ENCODE data around the gene ARNT2. TPM values are rescaled to one million over a fixed set of nuclear protein-coding genes. Genes with fewer than 3 reads are reported as not detected.

Gene ARNT2
- total RNA-seq, 1 donor from 2014 or later: not detected

GRCh38 chr15:80588801-80589200 lies 184.6 kb downstream of the ARNT2 start:
- H3K36me3 Mint-ChIP-seq (ENCODE audit: low read depth): no peaks in the 10 kb centered on the region
- no peak for DNase-seq (ENCODE audit: low spot score)
- H3K27me3 Mint-ChIP-seq (ENCODE audit: low read depth): peaks cover 1% of the 10 kb centered on the region
- no peaks in the 10 kb centered on the region for H3K9me3 Mint-ChIP-seq
- peaks cover 3% of the 10 kb centered on the region for H3K4me1 Mint-ChIP-seq (ENCODE audit: low read depth)
- no peak overlapping the region for H3K27ac Mint-ChIP-seq
- intact Hi-C loops (cut with micrococcal nuclease): no loop called here
- no peak overlapping the region for H3K4me3 Mint-ChIP-seq (ENCODE audit: low read depth)

GRCh38 chr15:80590761-80591355 lies 186.7 kb downstream of the ARNT2 start:
- intact Hi-C loops (cut with micrococcal nuclease): no loop called here
- no peak for DNase-seq (ENCODE audit: low spot score)
- Mint-ChIP-seq H3K36me3 (ENCODE audit: low read depth) (no peaks in the 10 kb centered on the region), H3K9me3 (no peaks in the 10 kb centered on the region), H3K27me3 (ENCODE audit: low read depth) (no peaks in the 10 kb centered on the region), H3K27ac (no peak overlapping the region), H3K4me1 (ENCODE audit: low read depth) (peaks cover 3% of the 10 kb centered on the region), H3K4me3 (ENCODE audit: low read depth) (no peak overlapping the region)

- Mint-ChIP-seq H3K9me3 (no peaks in the 10 kb centered on the region), H3K4me1 (ENCODE audit: low read depth) (peaks cover 3% of the 10 kb centered on the region), H3K27me3 (ENCODE audit: low read depth) (no peaks in the 10 kb centered on the region), H3K4me3 (ENCODE audit: low read depth) (no peak overlapping the region), H3K27ac (no peak overlapping the region), H3K36me3 (ENCODE audit: low read depth) (no peaks in the 10 kb centered on the region)
- intact Hi-C loops (cut with micrococcal nuclease): no loop called here
- no peak for DNase-seq (ENCODE audit: low spot score)
These were observed 187.3 kb downstream of the ARNT2 start for GRCh38 chr15:80591471-80591870.

DNA sequence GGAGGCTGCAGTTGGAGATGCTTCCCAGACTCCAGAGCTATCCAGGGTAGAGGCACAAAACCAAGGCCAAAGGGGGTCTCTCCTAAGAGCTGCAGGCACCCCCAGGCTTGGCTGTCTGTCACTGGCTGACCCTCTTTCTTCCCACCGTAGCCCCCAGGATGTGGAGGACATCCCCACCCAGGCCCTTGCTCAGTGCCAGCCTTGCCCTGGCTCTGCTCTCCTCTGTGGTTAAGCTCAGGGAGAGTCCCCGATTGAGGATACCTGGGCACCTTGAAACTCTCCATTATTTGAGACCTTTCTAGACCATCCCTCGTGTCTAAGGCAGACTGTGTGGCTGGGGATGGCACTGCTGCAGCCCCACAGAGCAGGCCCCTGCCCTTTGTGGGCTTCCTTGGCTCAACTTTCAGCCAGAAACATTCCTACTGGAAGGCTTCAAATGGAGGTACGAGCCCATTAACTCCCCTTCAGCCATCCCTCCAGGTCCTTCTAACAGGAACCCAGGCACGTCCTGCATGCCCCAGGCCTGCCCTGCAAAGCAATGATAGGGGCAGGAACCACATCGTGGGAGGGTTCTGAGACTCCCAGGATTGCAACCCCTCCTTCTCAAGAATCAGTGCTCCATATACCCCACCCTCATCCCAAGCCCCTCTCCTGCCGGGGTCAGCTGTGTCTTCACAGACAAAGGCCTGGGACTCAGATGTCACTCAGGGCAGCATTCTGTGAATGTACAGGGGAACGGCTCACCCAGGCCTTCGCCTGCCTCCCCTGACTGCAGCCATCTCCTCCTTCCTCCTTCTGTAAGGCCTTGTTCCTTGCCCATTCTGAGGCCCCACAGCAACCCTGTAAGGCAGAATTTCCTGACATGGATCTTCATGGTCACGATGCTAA lies 188.0 kb downstream of the ARNT2 start:
- no peaks in the 10 kb centered on the region for H3K27me3 Mint-ChIP-seq (ENCODE audit: low read depth)
- no peaks in the 10 kb centered on the region for H3K9me3 Mint-ChIP-seq
- no peak overlapping the region for H3K27ac Mint-ChIP-seq
- intact Hi-C loops (cut with micrococcal nuclease): no loop called here
- DNase-seq (ENCODE audit: low spot score): no peak
- peaks cover 3% of the 10 kb centered on the region for H3K4me1 Mint-ChIP-seq (ENCODE audit: low read depth)
- no peak overlapping the region for H3K4me3 Mint-ChIP-seq (ENCODE audit: low read depth)
- H3K36me3 Mint-ChIP-seq (ENCODE audit: low read depth): no peaks in the 10 kb centered on the region

GRCh38 chr15:80593486-80594030 lies 189.4 kb downstream of the ARNT2 start:
- intact Hi-C loops (cut with micrococcal nuclease): no loop called here

GRCh38 chr15:80594091-80594889 lies 190.1 kb downstream of the ARNT2 start:
- Mint-ChIP-seq H3K27me3 (ENCODE audit: low read depth) (no peaks in the 10 kb centered on the region), H3K27ac (no peak overlapping the region), H3K9me3 (no peaks in the 10 kb centered on the region), H3K4me1 (ENCODE audit: low read depth) (no peaks in the 10 kb centered on the region), H3K4me3 (ENCODE audit: low read depth) (no peak overlapping the region), H3K36me3 (ENCODE audit: low read depth) (no peaks in the 10 kb centered on the region)
- intact Hi-C loops (cut with micrococcal nuclease): no loop called here
- no peak for DNase-seq (ENCODE audit: low spot score)

More at GRCh38 chr15:80593486-80594030, 189.4 kb downstream of the ARNT2 start:
- H3K27me3 Mint-ChIP-seq (ENCODE audit: low read depth): no peaks in the 10 kb centered on the region
- no peaks in the 10 kb centered on the region for H3K9me3 Mint-ChIP-seq
- H3K4me3 Mint-ChIP-seq (ENCODE audit: low read depth): no peak overlapping the region
- no peaks in the 10 kb centered on the region for H3K36me3 Mint-ChIP-seq (ENCODE audit: low read depth)
- no peak overlapping the region for H3K27ac Mint-ChIP-seq
- peaks cover 3% of the 10 kb centered on the region for H3K4me1 Mint-ChIP-seq (ENCODE audit: low read depth)
- no peak for DNase-seq (ENCODE audit: low spot score)

- Mint-ChIP-seq H3K27me3 (ENCODE audit: low read depth) (peaks cover 2% of the 10 kb centered on the region), H3K4me1 (ENCODE audit: low read depth) (no peaks in the 10 kb centered on the region), H3K4me3 (ENCODE audit: low read depth) (no peak overlapping the region), H3K27ac (no peak overlapping the region), H3K9me3 (no peaks in the 10 kb centered on the region), H3K36me3 (ENCODE audit: low read depth) (no peaks in the 10 kb centered on the region)
- no peak for DNase-seq (ENCODE audit: low spot score)
- intact Hi-C loops (cut with micrococcal nuclease): no loop called here
These were observed 191.2 kb downstream of the ARNT2 start for GRCh38 chr15:80595396-80595795.

- H3K27ac Mint-ChIP-seq: no peak overlapping the region
- no peaks in the 10 kb centered on the region for H3K36me3 Mint-ChIP-seq (ENCODE audit: low read depth)
- DNase-seq (ENCODE audit: low spot score): no peak
- H3K4me1 Mint-ChIP-seq (ENCODE audit: low read depth): no peaks in the 10 kb centered on the region
- peaks cover 6% of the 10 kb centered on the region for H3K27me3 Mint-ChIP-seq (ENCODE audit: low read depth)
- intact Hi-C loops (cut with micrococcal nuclease): no loop called here
- no peaks in the 10 kb centered on the region for H3K9me3 Mint-ChIP-seq
- no peak overlapping the region for H3K4me3 Mint-ChIP-seq (ENCODE audit: low read depth)
These were observed 192.4 kb downstream of the ARNT2 start for GRCh38 chr15:80596521-80596976.

DNA sequence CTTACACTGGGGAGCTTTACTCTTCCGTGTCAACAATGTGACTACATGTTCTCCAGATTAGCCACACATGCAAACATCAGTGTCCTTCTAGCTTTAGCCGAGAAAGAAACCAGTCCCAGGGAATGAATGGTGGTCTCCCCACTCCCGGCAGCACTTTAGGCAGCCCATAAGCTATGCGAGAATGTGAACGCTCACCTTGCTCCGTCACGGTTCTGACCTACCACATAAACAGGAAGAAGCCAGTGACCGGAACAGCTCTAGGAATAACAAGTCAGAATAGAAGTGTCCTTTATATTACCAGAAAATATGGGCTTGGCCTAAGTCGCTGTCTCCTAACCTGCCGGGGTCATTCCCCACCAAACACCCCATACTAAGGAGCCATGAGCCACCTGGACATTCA lies 192.9 kb downstream of the ARNT2 start:
- Mint-ChIP-seq H3K36me3 (ENCODE audit: low read depth) (no peaks in the 10 kb centered on the region), H3K4me1 (ENCODE audit: low read depth) (no peaks in the 10 kb centered on the region), H3K27me3 (ENCODE audit: low read depth) (peaks cover 6% of the 10 kb centered on the region), H3K4me3 (ENCODE audit: low read depth) (no peak overlapping the region), H3K9me3 (no peaks in the 10 kb centered on the region), H3K27ac (no peak overlapping the region)
- intact Hi-C loops (cut with micrococcal nuclease): no loop called here
- DNase-seq (ENCODE audit: low spot score): no peak

- H3K36me3 Mint-ChIP-seq (ENCODE audit: low read depth): no peaks in the 10 kb centered on the region
- H3K4me3 Mint-ChIP-seq (ENCODE audit: low read depth): no peak overlapping the region
- DNase-seq (ENCODE audit: low spot score): no peak
- H3K9me3 Mint-ChIP-seq: no peaks in the 10 kb centered on the region
- H3K27ac Mint-ChIP-seq: no peak overlapping the region
- H3K27me3 Mint-ChIP-seq (ENCODE audit: low read depth): peaks cover 6% of the 10 kb centered on the region
- intact Hi-C loops (cut with micrococcal nuclease): no loop called here
- H3K4me1 Mint-ChIP-seq (ENCODE audit: low read depth): no peaks in the 10 kb centered on the region
These were observed 195.2 kb downstream of the ARNT2 start for GRCh38 chr15:80599359-80599758.

DNA sequence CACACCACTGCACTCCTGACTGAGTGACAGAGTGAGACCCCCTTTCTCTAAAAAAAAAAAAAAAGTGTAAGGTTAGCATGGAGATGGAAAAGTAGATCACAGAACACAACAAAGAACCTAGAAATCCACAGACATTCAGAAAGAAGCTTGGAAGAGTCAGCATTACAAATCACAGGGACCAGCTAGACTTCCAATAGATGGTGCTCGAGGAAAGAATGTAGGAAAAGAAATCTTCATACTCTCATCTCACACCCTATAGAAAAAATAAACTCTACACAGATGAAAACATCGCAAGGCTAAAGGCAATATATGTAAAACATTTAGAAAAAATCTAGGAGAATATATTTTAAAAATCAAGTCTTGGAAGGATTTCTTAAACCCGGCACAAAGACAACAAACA lies 196.4 kb downstream of the ARNT2 start:
- H3K27ac Mint-ChIP-seq: no peak overlapping the region
- intact Hi-C loops (cut with micrococcal nuclease): no loop called here
- peaks cover 6% of the 10 kb centered on the region for H3K27me3 Mint-ChIP-seq (ENCODE audit: low read depth)
- no peaks in the 10 kb centered on the region for H3K36me3 Mint-ChIP-seq (ENCODE audit: low read depth)
- no peak overlapping the region for H3K4me3 Mint-ChIP-seq (ENCODE audit: low read depth)
- no peaks in the 10 kb centered on the region for H3K9me3 Mint-ChIP-seq
- no peak for DNase-seq (ENCODE audit: low spot score)
- no peaks in the 10 kb centered on the region for H3K4me1 Mint-ChIP-seq (ENCODE audit: low read depth)

GRCh38 chr15:80601256-80601655 lies 197.1 kb downstream of the ARNT2 start:
- Mint-ChIP-seq H3K4me1 (ENCODE audit: low read depth) (no peaks in the 10 kb centered on the region), H3K9me3 (no peaks in the 10 kb centered on the region), H3K27ac (no peak overlapping the region), H3K27me3 (ENCODE audit: low read depth) (peaks cover 6% of the 10 kb centered on the region), H3K4me3 (ENCODE audit: low read depth) (no peak overlapping the region), H3K36me3 (ENCODE audit: low read depth) (no peaks in the 10 kb centered on the region)
- DNase-seq (ENCODE audit: low spot score): no peak
- intact Hi-C loops (cut with micrococcal nuclease): no loop called here

All from activated T-helper 2 cell treated with anti-CD3 and anti-CD28 coated beads, Interferon-gamma antibody, Interleukin-2, Interleukin-4, amounts not matched to agents 10 μg/mL and 5 μg/mL and 100 μg/mL, durations not matched to agents 14 hours and 24 hours and 36 hours (primary cell).